Vagina (tissue), 2 donors: ENCODE data around the gene ITPR1.

Experiments
- POLR2A ChIP-seq, 2 donors: fragments of 450-650 bp; IDR thresholded peaks; one replicate each; pipeline ENCODE4 v1.6.1; 2017; ENCODE audit warnings: antibody characterized with exemption in 2 of 2, mild to moderate bottlenecking in 2 of 2, moderate library complexity in 2 of 2
- TF ChIP-seq, protein P1 (sequence below), 3 experiments: fragments of 450-650 bp in 2 of 3; fragments of 200-600 bp in 1 of 3; sonication (generic) in 1 of 3; IDR thresholded peaks; one replicate each; pipeline ENCODE4 v1.5.1; 2017 to 2019; ENCODE audit warnings: antibody characterized with exemption in 3 of 3, mild to moderate bottlenecking in 2 of 3, moderate library complexity in 2 of 3

DNA sequence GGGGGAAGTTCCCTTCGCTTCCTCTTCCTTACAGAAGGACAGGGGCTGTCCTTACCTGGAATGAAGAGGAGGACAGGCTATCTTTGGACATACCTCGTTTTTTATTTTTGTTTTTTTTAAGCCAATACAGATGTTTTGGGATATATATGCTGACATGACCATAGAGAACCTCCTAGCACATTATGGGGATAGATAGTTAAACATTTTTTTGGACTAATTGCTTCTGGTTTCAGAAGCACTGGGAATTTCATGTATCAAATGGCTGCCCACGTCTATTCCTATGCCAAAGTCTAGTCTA is 247.9 kb downstream of the ITPR1 start:
- TF ChIP-seq, protein P1, sequence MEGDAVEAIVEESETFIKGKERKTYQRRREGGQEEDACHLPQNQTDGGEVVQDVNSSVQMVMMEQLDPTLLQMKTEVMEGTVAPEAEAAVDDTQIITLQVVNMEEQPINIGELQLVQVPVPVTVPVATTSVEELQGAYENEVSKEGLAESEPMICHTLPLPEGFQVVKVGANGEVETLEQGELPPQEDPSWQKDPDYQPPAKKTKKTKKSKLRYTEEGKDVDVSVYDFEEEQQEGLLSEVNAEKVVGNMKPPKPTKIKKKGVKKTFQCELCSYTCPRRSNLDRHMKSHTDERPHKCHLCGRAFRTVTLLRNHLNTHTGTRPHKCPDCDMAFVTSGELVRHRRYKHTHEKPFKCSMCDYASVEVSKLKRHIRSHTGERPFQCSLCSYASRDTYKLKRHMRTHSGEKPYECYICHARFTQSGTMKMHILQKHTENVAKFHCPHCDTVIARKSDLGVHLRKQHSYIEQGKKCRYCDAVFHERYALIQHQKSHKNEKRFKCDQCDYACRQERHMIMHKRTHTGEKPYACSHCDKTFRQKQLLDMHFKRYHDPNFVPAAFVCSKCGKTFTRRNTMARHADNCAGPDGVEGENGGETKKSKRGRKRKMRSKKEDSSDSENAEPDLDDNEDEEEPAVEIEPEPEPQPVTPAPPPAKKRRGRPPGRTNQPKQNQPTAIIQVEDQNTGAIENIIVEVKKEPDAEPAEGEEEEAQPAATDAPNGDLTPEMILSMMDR (IDR thresholded peaks at IDR 0.05), result no peak
- TF ChIP-seq POLR2A (IDR thresholded peaks at IDR 0.05), result no peak
